ENCODE measurements around the gene SMARCA5.
A peak's percentile ranks its signal among the peaks of the same experiment; 100 is the strongest.
"Not testable (repeated sequence)": the region's sequence is repeated elsewhere in the genome, so short reads cannot be mapped to it uniquely, and the experiment has no call there.

The SMARCA5 gene

DNA sequence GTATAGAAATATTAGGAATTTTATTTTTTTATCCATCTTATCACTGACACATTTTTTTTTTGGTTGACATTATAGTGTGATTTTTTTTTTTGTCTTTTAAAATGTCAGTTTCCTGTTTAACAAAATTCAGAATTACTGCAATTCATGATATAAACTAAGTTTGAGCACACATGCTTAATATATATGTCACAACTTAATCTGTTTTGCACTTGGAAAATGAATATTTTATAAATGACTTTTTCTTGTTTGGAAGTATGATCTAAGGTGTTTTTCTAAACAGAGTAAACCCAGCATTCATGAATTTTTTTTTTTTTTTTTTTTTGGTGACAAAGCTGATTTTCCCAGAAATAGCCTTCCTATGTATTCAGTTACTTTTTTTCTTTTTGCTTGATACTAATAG lies 2.4 kb downstream of the SMARCA5 start:
- DNase-seq (ENCODE audit: low spot score in 2 of 2) = no peak
- no peak for ATAC-seq
- Mint-ChIP-seq H3K4me3 (peak overlapping the region; percentile 98), H3K9me3 (no peaks in the 10 kb centered on the region), H3K36me3 (peaks cover 78% of the 10 kb centered on the region), H3K27ac (peak overlapping the region; percentile 3), H3K4me1 (peaks cover 45% of the 10 kb centered on the region)

DNA sequence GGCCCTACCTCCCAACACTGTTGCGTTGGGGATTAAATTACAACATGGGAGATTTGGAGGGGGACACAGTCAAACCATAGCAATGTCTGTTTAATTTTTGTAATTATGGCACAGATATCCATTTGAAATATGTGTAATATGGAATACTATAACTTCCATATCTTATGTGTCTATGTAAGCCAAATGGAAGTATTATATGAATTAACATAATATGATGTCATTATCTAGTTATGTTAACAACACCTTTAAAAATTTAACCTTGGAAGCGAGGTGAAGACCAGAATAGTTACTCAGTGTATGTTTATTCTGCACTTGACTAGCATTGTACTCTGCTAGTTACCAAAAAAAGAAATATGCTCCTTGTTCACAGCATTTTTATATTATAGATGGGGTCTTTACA lies 4.3 kb downstream of the SMARCA5 start:
- ATAC-seq (no peak), DNase-seq (ENCODE audit: low spot score in 2 of 2) (no peak)
- peaks cover 49% of the 10 kb centered on the region for H3K4me1 Mint-ChIP-seq
- H3K36me3 Mint-ChIP-seq = peaks cover 94% of the 10 kb centered on the region
- no peak overlapping the region for H3K27ac Mint-ChIP-seq
- no peak overlapping the region for H3K4me3 Mint-ChIP-seq
- no peaks in the 10 kb centered on the region for H3K9me3 Mint-ChIP-seq

DNA sequence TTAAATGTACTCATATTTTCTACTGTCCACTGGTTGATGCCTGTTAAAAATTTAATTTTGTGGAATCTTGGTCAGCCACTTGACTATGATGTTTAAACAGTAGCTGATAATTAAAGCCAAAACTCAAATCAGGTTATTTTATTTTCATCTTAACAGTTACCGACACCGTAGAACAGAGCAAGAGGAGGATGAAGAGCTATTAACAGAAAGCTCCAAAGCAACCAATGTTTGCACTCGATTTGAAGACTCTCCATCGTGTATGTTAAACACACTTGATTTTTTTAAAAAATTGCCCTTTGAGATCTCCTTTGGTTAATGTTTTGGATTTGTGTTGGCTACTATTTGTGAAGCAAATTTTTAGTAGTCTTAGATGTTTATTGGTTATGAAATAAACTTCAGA lies 10.7 kb downstream of the SMARCA5 start:
- Mint-ChIP-seq H3K4me3 (no peak overlapping the region), H3K4me1 (peaks cover 15% of the 10 kb centered on the region), H3K27ac (no peak overlapping the region), H3K9me3 (no peaks in the 10 kb centered on the region), H3K36me3 (peaks cover 99% of the 10 kb centered on the region)
- no peak for DNase-seq (ENCODE audit: low spot score in 2 of 2)
- ATAC-seq = no peak

DNA sequence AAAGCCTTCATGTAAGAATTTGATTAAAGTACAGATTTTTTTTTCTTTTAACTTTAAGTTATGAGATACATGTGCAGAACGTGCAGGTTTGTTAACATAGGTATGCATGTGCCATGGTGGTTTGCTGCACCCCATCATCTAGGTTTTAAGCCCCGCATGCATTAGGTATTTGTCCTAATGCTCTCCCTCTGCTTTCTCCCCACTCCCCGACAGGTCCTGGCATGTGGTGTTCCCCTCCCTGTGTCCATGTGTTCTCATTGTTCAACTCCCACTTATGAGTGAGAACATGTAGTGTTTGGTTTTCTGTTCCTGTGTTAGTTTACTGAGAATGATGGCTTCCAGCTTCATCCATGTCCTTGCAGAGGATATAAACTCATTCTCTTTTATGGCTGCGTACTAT lies 14.5 kb downstream of the SMARCA5 start:
- not testable (repeated sequence) for H3K9me3 Mint-ChIP-seq; H3K4me1 Mint-ChIP-seq; H3K4me3 Mint-ChIP-seq; DNase-seq (ENCODE audit: low spot score in 2 of 2); ATAC-seq
- Mint-ChIP-seq H3K36me3 (peaks cover 99% of the 10 kb centered on the region), H3K27ac (peak overlapping the region; percentile 13)

DNA sequence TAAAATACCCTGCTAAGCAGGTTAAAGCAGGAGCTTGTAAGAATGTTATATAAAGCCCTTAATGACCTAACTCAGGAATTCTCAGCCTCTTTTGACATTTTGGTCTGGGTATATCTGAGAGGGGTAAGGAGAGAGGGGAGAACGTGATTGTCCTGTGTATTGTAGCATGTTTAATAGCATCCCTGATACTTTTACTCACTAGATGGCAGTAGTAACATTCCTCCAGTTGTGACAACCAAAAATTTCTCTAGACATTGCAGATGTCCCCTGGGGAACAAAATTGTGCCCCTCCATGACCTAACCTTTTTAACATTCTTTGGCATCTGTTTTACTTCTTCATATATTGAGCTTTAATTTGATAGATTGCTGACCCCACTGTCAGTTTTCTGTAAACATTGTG lies 17.9 kb downstream of the SMARCA5 start:
- ATAC-seq (no peak), DNase-seq (ENCODE audit: low spot score in 2 of 2) (no peak)
- peak overlapping the region; percentile 11 for H3K27ac Mint-ChIP-seq
- peaks cover 99% of the 10 kb centered on the region for H3K36me3 Mint-ChIP-seq
- H3K4me1 Mint-ChIP-seq = peaks cover 5% of the 10 kb centered on the region
- H3K4me3 Mint-ChIP-seq = no peak overlapping the region
- no peaks in the 10 kb centered on the region for H3K9me3 Mint-ChIP-seq

DNA sequence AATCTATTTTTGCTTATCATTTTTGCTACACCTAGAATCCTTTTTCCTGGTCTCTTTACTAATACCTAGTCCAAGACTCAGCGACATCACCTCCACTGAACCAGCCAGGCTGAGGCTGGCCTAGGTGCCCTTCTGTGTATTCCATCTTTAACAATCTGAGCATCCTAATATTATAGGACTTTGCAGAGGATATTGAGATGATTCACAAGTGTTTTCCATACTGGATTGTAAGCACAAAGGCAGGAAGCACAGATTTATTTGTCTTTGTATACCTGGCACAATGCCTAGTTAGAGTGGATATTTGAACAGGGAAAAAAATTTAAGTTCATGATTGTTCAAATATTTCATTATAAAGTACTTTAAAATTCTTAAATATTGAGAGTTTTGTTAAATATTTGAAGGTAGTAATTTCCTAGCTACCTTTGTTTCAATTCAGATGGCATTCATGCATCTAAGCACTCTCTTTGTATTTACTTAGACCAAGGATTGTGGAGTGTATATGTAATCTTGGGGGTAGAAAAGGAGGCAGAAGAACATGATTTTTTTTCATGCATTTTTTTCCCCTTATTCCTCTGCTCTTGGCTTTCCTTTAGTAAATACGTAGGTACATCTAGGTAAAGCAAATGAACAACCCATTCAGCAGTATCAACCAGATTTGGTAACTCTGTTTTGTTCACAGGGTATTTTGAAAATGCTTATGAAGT lies 18.4 kb downstream of the SMARCA5 start:
- H3K4me3 Mint-ChIP-seq = no peak overlapping the region
- peak overlapping the region; percentile 11 for H3K27ac Mint-ChIP-seq
- DNase-seq (ENCODE audit: low spot score in 2 of 2) (no peak), ATAC-seq (no peak)
- peaks cover 5% of the 10 kb centered on the region for H3K4me1 Mint-ChIP-seq
- H3K36me3 Mint-ChIP-seq = peaks cover 99% of the 10 kb centered on the region
- H3K9me3 Mint-ChIP-seq = no peaks in the 10 kb centered on the region

DNA sequence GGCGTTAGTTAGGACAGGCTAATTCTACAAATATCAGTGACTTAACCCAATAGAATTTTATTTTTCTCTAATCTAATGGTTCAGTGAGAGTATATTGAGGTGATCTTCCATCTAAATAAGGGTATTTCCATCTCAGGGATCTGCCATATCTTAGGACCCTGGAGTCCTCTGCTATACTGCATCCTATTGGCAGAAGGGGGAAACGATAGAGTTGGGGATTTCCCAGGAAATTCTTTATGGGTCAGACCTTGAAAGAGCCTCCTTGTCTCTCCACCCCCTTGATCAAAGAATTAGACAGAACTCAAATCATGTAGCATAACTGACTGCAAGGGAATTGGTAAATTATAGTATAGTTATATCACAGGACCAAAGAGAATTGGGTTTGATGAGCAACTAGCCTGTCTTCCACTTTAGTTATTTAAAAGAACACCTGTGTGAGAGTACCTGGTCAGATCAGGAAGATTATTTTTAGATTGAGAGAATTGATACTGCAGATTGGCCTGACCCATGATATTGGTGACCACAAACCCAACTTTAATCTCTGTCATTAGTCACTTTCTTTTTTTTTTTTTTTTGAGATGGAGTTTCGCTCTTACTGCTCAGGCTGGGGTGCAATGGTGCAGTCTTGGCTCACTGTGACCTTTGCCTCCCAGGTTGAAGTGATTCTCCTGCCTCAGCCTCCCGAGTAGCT lies 25.6 kb downstream of the SMARCA5 start:
- ATAC-seq = peak; percentile 64
- H3K36me3 Mint-ChIP-seq = peaks cover 100% of the 10 kb centered on the region
- peaks cover 17% of the 10 kb centered on the region for H3K4me1 Mint-ChIP-seq
- no peak overlapping the region for H3K4me3 Mint-ChIP-seq
- DNase-seq (ENCODE audit: low spot score in 2 of 2) = no peak
- peak overlapping the region; percentile 53 for H3K27ac Mint-ChIP-seq
- no peaks in the 10 kb centered on the region for H3K9me3 Mint-ChIP-seq

DNA sequence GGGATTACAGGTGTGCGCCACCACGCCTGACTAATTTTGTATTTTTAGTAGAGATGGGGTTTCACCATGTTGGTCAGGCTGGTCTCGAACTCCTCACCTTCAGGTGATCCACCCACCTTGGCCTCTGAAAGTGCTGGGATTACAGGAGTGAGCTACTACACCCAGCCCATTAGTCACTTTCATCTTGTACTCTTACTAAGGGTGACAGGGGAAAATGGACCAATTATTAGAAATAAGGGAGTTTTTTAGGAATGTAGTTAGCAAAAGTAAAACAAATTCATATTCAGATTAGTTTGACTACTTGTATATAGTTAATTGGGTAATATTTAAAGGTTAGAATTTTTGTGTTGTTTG lies 26.1 kb downstream of the SMARCA5 start:
- no peak for ATAC-seq
- Mint-ChIP-seq H3K36me3 (peaks cover 100% of the 10 kb centered on the region), H3K4me1 (peaks cover 17% of the 10 kb centered on the region), H3K27ac (peak overlapping the region; percentile 53), H3K9me3 (no peaks in the 10 kb centered on the region), H3K4me3 (no peak overlapping the region)
- DNase-seq (ENCODE audit: low spot score in 2 of 2) = no peak

DNA sequence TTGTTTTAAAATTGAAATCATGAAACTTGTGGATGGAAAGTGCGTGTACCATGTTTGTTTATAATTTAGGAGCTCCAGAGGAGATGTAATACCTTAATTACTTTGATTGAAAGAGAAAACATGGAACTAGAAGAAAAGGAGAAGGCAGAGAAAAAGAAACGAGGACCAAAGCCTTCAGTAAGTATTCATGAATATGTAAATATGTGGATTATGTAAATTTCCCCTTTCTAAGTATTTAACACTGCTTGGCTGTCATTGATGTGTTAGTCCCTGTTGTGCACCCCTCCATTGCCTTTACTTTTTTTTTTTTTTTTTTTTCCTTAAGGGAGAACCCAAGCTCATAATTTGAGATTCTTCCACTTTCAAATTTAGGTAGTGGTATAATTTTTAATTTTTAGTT lies 36.4 kb downstream of the SMARCA5 start:
- Mint-ChIP-seq H3K4me3 (no peak overlapping the region), H3K4me1 (peaks cover 4% of the 10 kb centered on the region), H3K27ac (no peak overlapping the region), H3K9me3 (no peaks in the 10 kb centered on the region), H3K36me3 (peaks cover 99% of the 10 kb centered on the region)
- DNase-seq (ENCODE audit: low spot score in 2 of 2) (no peak), ATAC-seq (no peak)

DNA sequence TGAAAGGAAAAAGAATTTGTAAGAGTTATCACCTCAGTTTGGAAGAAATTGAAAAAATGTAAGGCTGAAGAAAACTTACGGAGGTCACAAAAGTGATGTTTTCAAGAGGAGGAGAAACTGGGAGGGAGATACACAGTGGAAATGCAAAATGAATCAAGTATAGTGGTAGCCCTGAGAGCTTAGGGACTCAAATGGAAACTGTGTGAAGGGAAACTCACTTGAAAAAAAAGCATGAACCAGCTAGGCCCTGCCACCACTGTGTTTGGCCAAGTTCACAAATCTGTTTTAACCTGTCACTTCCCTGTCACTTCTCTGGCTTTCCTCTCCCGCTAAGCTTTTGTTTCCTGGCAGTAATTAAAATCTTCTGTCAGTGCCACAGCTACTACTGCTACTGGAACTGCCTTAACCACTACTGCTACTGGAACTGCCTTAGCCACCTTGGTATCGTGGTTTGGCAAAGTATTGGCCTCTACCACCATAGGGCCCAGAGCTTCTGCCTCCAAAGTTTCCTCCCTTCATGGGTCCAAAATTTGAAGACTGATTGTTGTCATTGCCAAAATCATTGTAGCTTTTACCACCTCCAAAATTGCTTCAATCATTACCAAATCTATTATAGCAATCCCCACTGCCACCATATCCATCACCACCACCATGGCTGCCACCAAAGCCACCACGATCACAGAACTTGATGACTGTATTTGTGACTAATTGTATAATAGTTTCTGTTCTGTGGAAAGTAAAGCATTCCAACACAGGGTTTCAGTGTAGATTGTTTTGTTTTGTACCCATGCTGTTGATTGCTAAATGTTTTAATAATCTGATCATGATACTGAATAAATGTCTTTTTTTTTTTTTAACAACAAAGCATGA lies 41.5 kb downstream of the SMARCA5 start:
- Mint-ChIP-seq H3K4me3 (no peak overlapping the region), H3K36me3 (peaks cover 65% of the 10 kb centered on the region), H3K9me3 (no peaks in the 10 kb centered on the region), H3K4me1 (peaks cover 20% of the 10 kb centered on the region), H3K27ac (peak overlapping the region; percentile 64)
- DNase-seq (ENCODE audit: low spot score in 2 of 2) = peak in 1 of 2 donors; percentile 54
- ATAC-seq = peak; percentile 47

DNA sequence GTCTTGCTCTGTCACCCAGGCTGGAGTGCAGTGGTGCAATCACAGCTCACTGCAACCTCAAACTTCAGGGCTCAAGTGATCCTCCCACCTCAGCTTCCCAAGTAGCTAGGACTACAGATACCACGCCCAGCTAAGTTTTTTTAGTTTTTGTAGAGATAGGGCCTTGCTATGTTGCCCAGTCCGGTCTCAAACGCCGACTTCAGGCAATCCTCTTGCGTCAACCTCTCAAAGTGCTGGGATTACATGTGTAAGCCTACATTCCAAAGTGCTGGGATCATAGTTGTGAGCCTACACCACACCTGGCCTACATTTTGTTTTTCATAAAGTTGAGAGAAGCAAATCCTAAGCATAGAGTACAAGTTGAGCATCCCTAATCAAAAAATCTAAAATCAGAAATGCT lies 42.2 kb downstream of the SMARCA5 start:
- DNase-seq (ENCODE audit: low spot score in 2 of 2) = no peak
- Mint-ChIP-seq H3K27ac (peak overlapping the region; percentile 64), H3K4me3 (no peak overlapping the region), H3K9me3 (no peaks in the 10 kb centered on the region), H3K36me3 (peaks cover 58% of the 10 kb centered on the region), H3K4me1 (peaks cover 25% of the 10 kb centered on the region)
- ATAC-seq = no peak

DNA sequence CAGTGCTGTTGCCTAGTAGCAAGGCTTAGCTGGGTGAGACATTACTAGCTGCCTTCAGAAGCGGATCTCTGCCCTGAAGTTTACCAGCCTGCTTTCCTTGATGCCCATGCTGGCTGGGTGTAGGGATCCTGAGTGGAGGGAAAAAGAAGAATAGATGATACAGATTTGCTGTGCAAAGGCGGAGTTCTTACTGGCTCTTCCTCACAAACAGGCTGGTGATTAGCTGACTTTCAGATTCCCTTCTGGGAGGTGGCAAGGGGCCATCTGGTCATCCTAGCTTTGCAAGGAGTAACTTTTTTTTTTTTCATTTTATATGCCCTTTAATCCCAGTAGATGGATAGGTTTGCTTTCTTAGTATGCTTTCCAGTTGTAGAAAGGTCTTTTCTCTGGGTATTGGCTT lies 44.8 kb downstream of the SMARCA5 start:
- H3K9me3 Mint-ChIP-seq = no peaks in the 10 kb centered on the region
- peak overlapping the region; percentile 86 for H3K4me3 Mint-ChIP-seq
- ATAC-seq (no peak), DNase-seq (ENCODE audit: low spot score in 2 of 2) (no peak)
- no peak overlapping the region for H3K27ac Mint-ChIP-seq
- H3K36me3 Mint-ChIP-seq = peaks cover 32% of the 10 kb centered on the region
- peaks cover 31% of the 10 kb centered on the region for H3K4me1 Mint-ChIP-seq

DNA sequence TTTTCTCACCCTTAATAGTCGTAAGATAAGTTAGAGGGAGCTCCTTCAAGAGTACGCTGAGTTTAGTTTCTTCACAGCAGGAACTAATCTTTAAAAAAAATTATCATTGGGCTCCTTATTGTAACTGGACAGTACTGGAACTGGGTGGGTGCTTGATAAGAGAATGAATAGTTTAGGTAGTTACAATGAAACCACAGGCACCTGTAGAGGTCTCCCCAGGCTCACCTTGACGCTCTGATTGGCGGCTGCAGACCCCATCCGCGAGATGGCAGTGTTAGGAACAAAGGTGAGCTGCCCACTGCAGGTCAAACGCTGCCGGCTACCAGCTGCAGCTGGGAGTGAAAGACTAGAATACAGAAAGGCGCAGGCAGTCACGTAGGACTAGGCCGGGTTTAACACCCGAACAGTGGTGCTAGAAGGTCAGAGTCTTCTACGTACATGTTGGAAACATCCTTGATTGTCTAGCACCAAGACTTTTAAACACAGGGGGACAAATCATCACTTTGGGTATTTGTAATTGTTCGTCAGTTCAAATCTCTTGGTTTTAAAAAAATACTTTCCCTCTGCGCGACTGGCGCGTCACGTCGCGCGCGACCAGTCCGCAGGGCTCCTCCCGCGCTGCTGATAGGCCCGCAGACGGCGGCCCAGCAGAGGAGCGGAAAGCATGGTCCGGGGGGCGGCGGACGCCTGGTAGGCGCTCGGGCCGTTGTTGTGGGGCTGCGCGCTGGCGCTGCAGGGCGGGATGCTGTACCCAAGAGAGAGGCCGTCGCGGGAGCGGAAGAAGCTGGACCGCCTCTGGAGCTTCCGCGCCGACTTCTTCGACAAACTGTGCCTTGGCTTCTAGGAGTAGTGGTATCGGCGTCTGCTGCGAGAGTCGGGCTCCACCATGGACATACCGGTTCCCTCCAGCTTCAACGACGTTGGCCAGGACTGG lies 45.6 kb downstream of the SMARCA5 start:
- Mint-ChIP-seq H3K27ac (peak overlapping the region; percentile 93), H3K4me1 (peaks cover 31% of the 10 kb centered on the region), H3K9me3 (no peaks in the 10 kb centered on the region), H3K4me3 (peak overlapping the region; percentile 86), H3K36me3 (peaks cover 24% of the 10 kb centered on the region)
- peak; percentile 38 to 70 for DNase-seq (ENCODE audit: low spot score in 2 of 2)
- ATAC-seq = peak; percentile 90

DNA sequence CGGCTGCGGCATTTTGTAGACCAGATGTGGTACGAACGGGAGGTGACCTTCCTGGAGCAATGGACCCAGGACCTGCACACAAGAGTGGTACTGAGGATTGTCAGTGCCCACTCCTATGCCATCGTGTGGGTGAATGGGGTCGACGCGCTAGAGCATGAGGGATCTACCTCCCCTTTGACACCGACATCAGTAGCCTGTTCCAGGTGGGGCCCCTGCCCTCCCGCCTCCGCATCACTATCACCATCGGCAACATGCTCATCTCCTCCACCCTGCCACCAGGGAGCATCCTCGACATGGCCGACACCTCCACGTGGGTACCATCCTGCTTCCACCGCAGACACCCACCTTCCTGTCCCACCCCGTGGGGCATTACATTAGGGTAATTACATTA lies 46.2 kb downstream of the SMARCA5 start:
- H3K9me3 Mint-ChIP-seq = no peaks in the 10 kb centered on the region
- ATAC-seq (peak; percentile 30), DNase-seq (ENCODE audit: low spot score in 2 of 2) (peak in 1 of 2 donors; percentile 55)
- H3K36me3 Mint-ChIP-seq = peaks cover 18% of the 10 kb centered on the region
- peaks cover 28% of the 10 kb centered on the region for H3K4me1 Mint-ChIP-seq
- H3K27ac Mint-ChIP-seq = peak overlapping the region; percentile 93
- H3K4me3 Mint-ChIP-seq = peak overlapping the region; percentile 86

DNA sequence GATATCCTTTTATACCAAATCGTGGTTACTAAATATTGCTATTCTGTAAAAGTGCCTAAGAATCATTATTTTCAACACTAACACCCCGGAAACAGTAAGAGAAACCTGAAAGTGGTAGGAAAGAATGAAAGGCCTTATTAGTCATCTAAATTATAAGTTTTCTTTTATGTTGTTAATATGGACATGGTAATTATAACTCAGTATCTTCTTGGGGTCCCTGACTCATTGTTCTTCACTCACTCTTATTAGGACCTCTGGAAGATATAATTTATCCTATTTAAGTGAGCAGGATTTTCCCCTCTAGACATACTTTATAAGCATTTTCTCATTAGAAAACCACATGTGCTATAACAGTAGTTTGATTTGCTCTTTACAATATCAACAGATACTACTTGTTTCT lies 51.0 kb downstream of the SMARCA5 start:
- Mint-ChIP-seq H3K36me3 (no peaks in the 10 kb centered on the region), H3K4me3 (no peak overlapping the region), H3K4me1 (peaks cover 15% of the 10 kb centered on the region), H3K27ac (no peak overlapping the region), H3K9me3 (no peaks in the 10 kb centered on the region)
- DNase-seq (ENCODE audit: low spot score in 2 of 2) = no peak
- peak; percentile 36 for ATAC-seq

Measured in stimulated activated effector memory CD8-positive, alpha-beta T cell treated with anti-CD3 and anti-CD28 coated beads, Interleukin-12 subunit alpha, Interleukin-12 subunit beta, amount 100 ng/mL, for 72 hours (primary cell).